22Rv1 (cell line): ENCODE results near the gene FKBP8.

Experiments
- CTCF ChIP-seq: fragments of 450-650 bp; IDR thresholded peaks from 2 replicates; pipeline ENCODE4 v1.5.1; 2017; ENCODE audit warnings: mild to moderate bottlenecking
- ZFX ChIP-seq: fragments of 450-650 bp; IDR thresholded peaks from 2 replicates; pipeline ENCODE4 v1.6.1; 2017; ENCODE audit warnings: antibody characterized with exemption, borderline replicate concordance

DNA sequence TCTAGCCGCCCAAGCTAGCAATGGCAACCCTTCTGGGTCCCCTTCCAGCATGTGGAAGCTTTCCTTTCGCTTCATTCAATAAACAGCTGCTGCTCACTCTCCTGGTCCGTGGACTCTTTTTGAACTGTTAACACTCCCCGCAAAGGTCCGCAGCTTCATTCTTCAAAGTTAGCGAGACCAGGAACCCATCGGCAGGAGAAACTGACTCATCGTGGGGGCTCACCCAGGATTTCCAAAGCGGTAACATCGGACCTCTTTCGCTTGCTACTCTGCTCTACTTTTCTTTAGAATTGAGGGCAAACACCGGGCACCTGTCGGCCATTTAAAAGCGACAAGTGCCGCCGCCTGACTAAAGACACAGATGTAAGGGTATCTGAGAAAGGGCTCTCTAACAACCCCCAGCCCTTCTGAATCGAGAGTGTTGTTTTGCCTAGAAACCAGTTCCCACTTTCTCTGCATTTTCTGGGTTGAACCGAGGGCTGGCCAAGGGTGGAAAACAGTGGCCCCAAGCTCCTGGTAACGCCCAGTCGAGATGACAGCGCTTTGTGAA lies 34.1 kb upstream of the FKBP8 start:
- TF ChIP-seq CTCF (no peak), ZFX (no peak)
